ENCODE results near the gene RPL18A. TPM values are rescaled to one million over a fixed set of nuclear protein-coding genes. Genes with fewer than 3 reads are reported as not detected.

The RPL18A gene
- total RNA-seq, 3 donors from 2014 or later (not counting 1 experiment from before 2014, with no cell fraction given): 1,015 to 1,285 (median 1,208) TPM

DNA sequence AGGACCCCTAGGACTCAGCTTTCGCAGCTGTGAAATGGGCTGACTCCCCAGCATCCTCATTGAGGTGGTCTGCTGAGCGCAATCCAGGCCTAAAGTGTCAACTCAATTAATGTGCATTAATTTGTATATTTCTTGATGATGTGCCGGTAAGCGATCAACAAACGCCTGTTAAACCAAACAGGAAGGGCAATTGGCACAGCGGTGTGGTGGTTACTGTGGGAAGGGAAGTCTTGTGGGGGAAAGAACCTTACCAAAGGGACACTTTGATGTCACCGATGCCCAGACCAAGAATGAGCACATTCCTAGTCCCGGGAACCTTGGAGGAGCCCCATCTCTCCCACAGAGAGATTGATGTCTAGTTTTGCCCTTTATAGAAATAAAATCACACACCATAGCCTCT lies 13.6 kb upstream of the RPL18A start:
- H3K27ac ChIP-seq (ENCODE audit: low read length): peak overlapping the region; percentile 81
- Mint-ChIP-seq H3K27ac (peak overlapping the region; percentile 98 to 99), H3K36me3 (no peaks in the 10 kb centered on the region), H3K4me1 (peaks cover 27 to 67% of the 10 kb centered on the region in 2 donors), H3K4me3 (peak overlapping the region; percentile 82), H3K27me3 (ENCODE audit: low read depth in 2 of 2) (no peaks in the 10 kb centered on the region), H3K9me3 (no peaks in the 10 kb centered on the region)
- intact Hi-C loops (cut with micrococcal nuclease): no loop called here
- 14% methylated on average over 8 of the region's 8 CpGs for WGBS (ENCODE audit: insufficient coverage)
- peak in 1 of 3 donors; percentile 15 for ATAC-seq
- peak; percentile 28 to 82 for DNase-seq
- no peaks in the 10 kb centered on the region for H3K27me3 ChIP-seq (ENCODE audit: control insufficient read depth, insufficient read depth, low read length)
- peaks cover 26% of the 10 kb centered on the region for H3K36me3 ChIP-seq (ENCODE audit: control insufficient read depth, insufficient read depth, low read length)
- H3K4me1 ChIP-seq (ENCODE audit: control insufficient read depth, insufficient read depth, low read length): peaks cover 83% of the 10 kb centered on the region
- no peaks in the 10 kb centered on the region for H3K9me3 ChIP-seq (ENCODE audit: control insufficient read depth, insufficient read depth, low read length)
- TF ChIP-seq, protein P1, sequence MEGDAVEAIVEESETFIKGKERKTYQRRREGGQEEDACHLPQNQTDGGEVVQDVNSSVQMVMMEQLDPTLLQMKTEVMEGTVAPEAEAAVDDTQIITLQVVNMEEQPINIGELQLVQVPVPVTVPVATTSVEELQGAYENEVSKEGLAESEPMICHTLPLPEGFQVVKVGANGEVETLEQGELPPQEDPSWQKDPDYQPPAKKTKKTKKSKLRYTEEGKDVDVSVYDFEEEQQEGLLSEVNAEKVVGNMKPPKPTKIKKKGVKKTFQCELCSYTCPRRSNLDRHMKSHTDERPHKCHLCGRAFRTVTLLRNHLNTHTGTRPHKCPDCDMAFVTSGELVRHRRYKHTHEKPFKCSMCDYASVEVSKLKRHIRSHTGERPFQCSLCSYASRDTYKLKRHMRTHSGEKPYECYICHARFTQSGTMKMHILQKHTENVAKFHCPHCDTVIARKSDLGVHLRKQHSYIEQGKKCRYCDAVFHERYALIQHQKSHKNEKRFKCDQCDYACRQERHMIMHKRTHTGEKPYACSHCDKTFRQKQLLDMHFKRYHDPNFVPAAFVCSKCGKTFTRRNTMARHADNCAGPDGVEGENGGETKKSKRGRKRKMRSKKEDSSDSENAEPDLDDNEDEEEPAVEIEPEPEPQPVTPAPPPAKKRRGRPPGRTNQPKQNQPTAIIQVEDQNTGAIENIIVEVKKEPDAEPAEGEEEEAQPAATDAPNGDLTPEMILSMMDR (IDR thresholded peaks at IDR 0.05): no peak
- peak overlapping the region; percentile 21 for H3K4me3 ChIP-seq (ENCODE audit: low read length)

DNA sequence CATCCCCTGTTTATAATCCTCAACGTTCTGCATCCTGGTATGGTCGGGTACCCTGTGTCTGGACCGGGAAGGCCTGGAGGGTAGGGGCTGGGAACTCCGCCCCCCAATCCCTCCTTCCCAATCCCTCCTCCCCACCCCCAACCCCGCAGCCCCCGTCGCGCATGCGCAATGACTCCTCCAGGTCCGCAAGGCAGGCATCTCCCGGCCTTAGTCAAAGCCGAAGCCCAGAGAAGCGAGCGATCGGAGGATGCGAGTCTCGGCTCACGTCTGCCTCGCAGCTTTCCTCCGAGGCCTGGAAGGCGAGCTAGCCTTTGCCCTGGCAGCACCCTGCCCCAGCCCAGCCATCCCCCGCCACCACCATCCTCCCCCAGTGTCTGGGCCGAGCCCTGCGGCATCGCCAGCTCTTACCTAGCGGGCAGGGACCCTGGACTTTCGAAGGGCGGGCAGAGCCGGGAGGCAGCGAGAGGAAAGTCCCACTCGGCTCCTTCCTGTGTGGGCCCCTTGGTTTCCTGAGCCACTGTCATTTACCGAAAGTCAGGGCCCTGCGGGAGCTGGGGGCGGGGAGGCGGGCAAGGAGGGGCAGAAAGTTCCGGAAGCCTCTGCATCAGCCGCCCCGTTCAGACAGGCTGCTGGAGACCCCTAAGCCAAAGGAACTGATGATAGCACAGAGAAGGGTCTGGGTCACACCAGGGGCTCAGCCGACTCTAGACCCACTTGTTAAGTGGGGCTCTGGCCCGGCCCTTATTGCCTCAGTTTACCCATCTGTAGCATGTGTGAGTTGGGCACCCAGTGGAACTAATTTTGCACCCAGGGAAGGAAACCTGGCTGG lies 12.0 kb upstream of the RPL18A start, which contains the start of gene JAK3:
Gene JAK3, minus strand, starts transcription at position 445 of the 829 bp plus-strand sequence. CDS start 3,565 bp downstream, outside the sequence.
- H3K36me3 Mint-ChIP-seq: no peaks in the 10 kb centered on the region
- no peaks in the 10 kb centered on the region for H3K27me3 Mint-ChIP-seq (ENCODE audit: low read depth in 2 of 2)
- no peaks in the 10 kb centered on the region for H3K9me3 Mint-ChIP-seq
- Histone ChIP-seq H3K27me3 (ENCODE audit: control insufficient read depth, insufficient read depth, low read length) (no peaks in the 10 kb centered on the region), H3K4me3 (ENCODE audit: low read length) (peak within 1 kb of the TSS; percentile 61), H3K36me3 (ENCODE audit: control insufficient read depth, insufficient read depth, low read length) (peaks cover 14% of the 10 kb centered on the region), H3K27ac (ENCODE audit: low read length) (peak within 1 kb of the TSS; percentile 81), H3K4me1 (ENCODE audit: control insufficient read depth, insufficient read depth, low read length) (peaks cover 89% of the 10 kb centered on the region), H3K9me3 (ENCODE audit: control insufficient read depth, insufficient read depth, low read length) (no peaks in the 10 kb centered on the region)
- under 1% methylated on average over 38 of the region's 40 CpGs for WGBS (ENCODE audit: insufficient coverage)
- H3K4me3 Mint-ChIP-seq: peak within 1 kb of the TSS; percentile 82
- peak; percentile 71 to 93 for DNase-seq
- TF ChIP-seq, protein P1 (IDR thresholded peaks at IDR 0.05): no peak
- peak within 1 kb of the TSS; percentile 98 to 99 for H3K27ac Mint-ChIP-seq
- peaks cover 35 to 72% of the 10 kb centered on the region in 2 donors for H3K4me1 Mint-ChIP-seq
- intact Hi-C loops (cut with micrococcal nuclease): no loop called here
- peak; percentile 79 to 88 (median 86) for ATAC-seq

DNA sequence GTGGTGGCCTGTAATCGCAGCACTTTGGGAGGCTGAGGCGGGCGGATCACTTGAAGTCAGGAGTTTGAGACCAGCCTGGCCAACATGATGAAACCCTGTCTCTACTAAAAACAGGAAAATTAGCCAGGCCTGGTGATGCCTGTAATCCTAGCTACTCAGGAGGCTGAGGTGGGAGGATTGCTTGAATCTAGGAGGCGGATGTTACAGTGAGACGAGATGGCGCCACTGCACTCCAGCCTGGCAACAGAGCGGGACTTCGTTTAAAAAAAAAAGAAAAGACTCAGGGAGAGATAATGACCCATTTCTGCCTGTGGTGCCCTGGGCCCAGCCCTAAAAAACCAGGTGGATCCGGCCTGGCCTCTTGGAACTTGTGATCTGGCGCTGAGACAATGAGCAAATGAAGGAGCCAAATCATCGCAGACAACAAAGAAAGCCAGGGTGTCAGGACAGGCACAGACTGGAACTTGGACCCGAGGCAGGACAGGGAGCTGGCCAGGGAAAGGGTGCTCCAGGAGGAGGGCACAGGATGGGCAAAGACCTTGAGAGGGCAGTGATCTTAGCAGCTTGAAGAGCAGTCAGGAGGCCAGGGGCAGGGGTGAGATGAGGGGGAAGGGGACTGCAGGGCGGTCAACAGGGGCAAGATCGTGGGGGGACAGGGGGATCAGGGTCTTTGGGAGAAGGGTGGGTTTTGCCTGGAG lies 11.0 kb upstream of the RPL18A start:
- 86% methylated on average over 14 of the region's 14 CpGs for WGBS (ENCODE audit: insufficient coverage)
- Mint-ChIP-seq H3K27me3 (ENCODE audit: low read depth in 2 of 2) (no peaks in the 10 kb centered on the region), H3K4me1 (peaks cover 34 to 64% of the 10 kb centered on the region in 2 donors), H3K4me3 (peak overlapping the region; percentile 82), H3K36me3 (no peaks in the 10 kb centered on the region), H3K27ac (peak overlapping the region; percentile 98 to 99), H3K9me3 (no peaks in the 10 kb centered on the region)
- no peaks in the 10 kb centered on the region for H3K9me3 ChIP-seq (ENCODE audit: control insufficient read depth, insufficient read depth, low read length)
- no peak overlapping the region for H3K4me3 ChIP-seq (ENCODE audit: low read length)
- peak overlapping the region; percentile 81 for H3K27ac ChIP-seq (ENCODE audit: low read length)
- DNase-seq (no peak), ATAC-seq (no peak)
- intact Hi-C loops (cut with micrococcal nuclease): no loop called here
- H3K36me3 ChIP-seq (ENCODE audit: control insufficient read depth, insufficient read depth, low read length): peaks cover 4% of the 10 kb centered on the region
- H3K27me3 ChIP-seq (ENCODE audit: control insufficient read depth, insufficient read depth, low read length): no peaks in the 10 kb centered on the region
- peaks cover 79% of the 10 kb centered on the region for H3K4me1 ChIP-seq (ENCODE audit: control insufficient read depth, insufficient read depth, low read length)
- TF ChIP-seq, protein P1 (IDR thresholded peaks at IDR 0.05): no peak

All from natural killer cell (primary cell).